NT2/D1 (cell line): ENCODE measurements around the gene DLG2.

Experiments
- YY1 ChIP-seq: IDR thresholded peaks from 2 replicates; pipeline ENCODE4 v1.6.1; 2011; ENCODE audit not compliant: insufficient read length, insufficient read depth
- ZNF274 ChIP-seq: IDR thresholded peaks from 2 replicates; pipeline ENCODE4 v1.6.1; 2011; ENCODE audit warnings: mild to moderate bottlenecking, low read depth, low read length

- no peak for TF ChIP-seq YY1
- no peak for TF ChIP-seq ZNF274
Observed at GRCh38 chr11:84837402-84838069, 789.6 kb downstream of the DLG2 start.
